GM23338 (cell line): ENCODE results near the gene CRABP1. TPM values are rescaled to one million over a fixed set of nuclear protein-coding genes. Genes with fewer than 3 reads are reported as not detected.

Experiments
- ATAC-seq: fragments of 200-7000 bp; cut with Tn5 transposase; 3 replicates; pipeline ENCODE4 v1.9.1; 2020
- DNase-seq: peaks from one replicate; pipeline ENCODE4 v3.0.0-alpha.2; 2015; ENCODE audit warnings: low spot score
- H2AFZ ChIP-seq: fragments of 200-600 bp; sonication (generic); 2 replicates; pipeline ENCODE4 v1.8.0; 2016; ENCODE audit warnings: antibody characterized with exemption, mild to moderate bottlenecking, moderate library complexity
- H3F3A ChIP-seq: fragments of 200-600 bp; sonication (generic); replicated peaks from 2 replicates; pipeline ENCODE4 v1.8.0; 2017; ENCODE audit warnings: antibody characterized with exemption, mixed run types, low read depth
- H3K27ac ChIP-seq: fragments of 200-600 bp; sonication (generic); 2 replicates; pipeline ENCODE4 v1.6.1; 2016; ENCODE audit warnings: low read depth
- H3K27me3 ChIP-seq: fragments of 200-600 bp; sonication (generic); 2 replicates; pipeline ENCODE4 v1.8.0; 2016; ENCODE audit warnings: mild to moderate bottlenecking, mixed run types, moderate library complexity; ENCODE audit not compliant: insufficient read depth
- H3K36me3 ChIP-seq: fragments of 200-600 bp; sonication (generic); 2 replicates; pipeline ENCODE4 v1.8.0; 2016; ENCODE audit warnings: mild to moderate bottlenecking; ENCODE audit not compliant: insufficient read depth
- H3K4me1 ChIP-seq: fragments of 200-600 bp; sonication (generic); 2 replicates; pipeline ENCODE4 v1.8.0; 2016; ENCODE audit warnings: mild to moderate bottlenecking, moderate library complexity; ENCODE audit not compliant: insufficient read depth
- H3K4me2 ChIP-seq: fragments of 200-600 bp; sonication (generic); 2 replicates; pipeline ENCODE4 v1.7.1; 2017; ENCODE audit warnings: mixed run types
- H3K4me3 ChIP-seq: fragments of 200-600 bp; sonication (generic); 2 replicates; pipeline ENCODE4 v1.6.1; 2016; ENCODE audit warnings: mixed run types
- H3K79me2 ChIP-seq: fragments of 200-600 bp; sonication (generic); replicated peaks from 2 replicates; pipeline ENCODE4 v1.8.0; 2017; ENCODE audit warnings: mild to moderate bottlenecking; ENCODE audit not compliant: insufficient read depth
- H3K9me2 ChIP-seq: fragments of 200-600 bp; sonication (generic); 2 replicates; pipeline ENCODE4 v1.8.0; 2017; ENCODE audit not compliant: insufficient read depth
- H4K20me1 ChIP-seq: fragments of 200-600 bp; sonication (generic); replicated peaks from 2 replicates; pipeline ENCODE4 v1.8.0; 2017; ENCODE audit warnings: mild to moderate bottlenecking; ENCODE audit not compliant: insufficient read depth
- H3K27ac Mint-ChIP-seq: 2 replicates; pipeline ENCODE4 v1.8.0; 2020; ENCODE audit warnings: inconsistent platforms, mild to moderate bottlenecking, moderate library complexity, mixed read lengths
- H3K27me3 Mint-ChIP-seq: 3 replicates; pipeline ENCODE4 v1.8.0; 2022; ENCODE audit warnings: low read depth, mild to moderate bottlenecking, moderate library complexity, mixed read lengths, inconsistent platforms; ENCODE audit not compliant: insufficient read depth, poor library complexity
- H3K36me3 Mint-ChIP-seq: 3 replicates; pipeline ENCODE4 v1.8.0; 2021; ENCODE audit warnings: low read depth, mild to moderate bottlenecking, inconsistent platforms, moderate library complexity, mixed read lengths
- H3K4me1 Mint-ChIP-seq: 3 replicates; pipeline ENCODE4 v1.8.0; 2020; ENCODE audit warnings: mild to moderate bottlenecking, inconsistent platforms, mixed read lengths
- H3K4me3 Mint-ChIP-seq: 3 replicates; pipeline ENCODE4 v1.8.0; 2021; ENCODE audit warnings: moderate library complexity, mild to moderate bottlenecking, inconsistent platforms, mixed read lengths
- H3K9me3 Mint-ChIP-seq: 3 replicates; pipeline ENCODE4 v1.8.0; 2020; ENCODE audit warnings: moderate library complexity, mild to moderate bottlenecking, inconsistent platforms, mixed read lengths
- ETS1 ChIP-seq: IDR thresholded peaks from 2 replicates; pipeline ENCODE4 v1.6.1; 2016; ENCODE audit warnings: antibody characterized with exemption
- EZH2 ChIP-seq: fragments of 200-600 bp; sonication (generic); IDR thresholded peaks from one replicate; pipeline ENCODE4 v1.8.0; 2017; ENCODE audit warnings: antibody characterized with exemption, mild to moderate bottlenecking, low read depth; ENCODE audit not compliant: unreplicated experiment
- NANOG ChIP-seq: IDR thresholded peaks from 2 replicates; pipeline ENCODE4 v1.6.1; 2016; ENCODE audit warnings: antibody characterized with exemption, borderline replicate concordance
- POLR2AphosphoS5 ChIP-seq: IDR thresholded peaks from 2 replicates; pipeline ENCODE4 v1.6.1; 2016; ENCODE audit warnings: antibody characterized with exemption, low read depth
- ZNF462 ChIP-seq: fragments of 250-450 bp; sonication (Bioruptor Pico); IDR thresholded peaks from 2 replicates; pipeline ENCODE4 v1.5.0; 2020; ENCODE audit warnings: mild to moderate bottlenecking, moderate library complexity
- polyA plus RNA-seq: library from polyadenylated mRNA; unstranded; fragments of >200 nt; fragmentation: Nextera tagmentation; extraction: Ambion mirVana; gene quantifications from 2 replicates; pipeline ENCODE4 v1.2.1, GENCODE V29; 2016
- total RNA-seq: library from RNA; depleted of rRNA; stranded (reverse); fragments of >200 nt; shearing (Covaris generic); gene quantifications from 2 replicates; pipeline ENCODE4 v1.2.3, GENCODE V29; 2014

The CRABP1 gene
- total and polyA plus RNA-seq, 2 experiments from 2014 or later, result 156 to 522 TPM

- no peak for TF ChIP-seq ZNF462 (CRISPR knock-in tag)
- TF ChIP-seq NANOG, result no peak
- no peak for TF ChIP-seq EZH2
Measured at GRCh38 chr15:78359041-78359808, 19.1 kb downstream of the CRABP1 start (continued).

GRCh38 chr15:78360367-78360801 lies 20.2 kb downstream of the CRABP1 start:
- no peaks in the 10 kb centered on the region for H3K36me3 Mint-ChIP-seq
- Histone ChIP-seq H3K9me2 (no peaks in the 10 kb centered on the region), H3F3A (no peaks in the 10 kb centered on the region), H2AFZ (0 out of 2 replicates have a peak overlapping the region, but pooled peaks have one; percentile 18), H3K79me2 (no peaks in the 10 kb centered on the region), H3K4me3 (no peak overlapping the region), H3K36me3 (no peaks in the 10 kb centered on the region), H3K4me2 (no peak overlapping the region), H4K20me1 (no peaks in the 10 kb centered on the region), H3K27me3 (no peaks in the 10 kb centered on the region), H3K4me1 (0 out of 2 replicates have a peak, but pooled peaks cover 2% of the 10 kb centered on the region), H3K27ac (no peak overlapping the region)
- peaks cover 6% of the 10 kb centered on the region for H3K27me3 Mint-ChIP-seq
- H3K4me3 Mint-ChIP-seq, result no peak overlapping the region
- DNase-seq, result peak; percentile 33
- TF ChIP-seq POLR2AphosphoS5 (no peak), ETS1 (no peak)
- peaks cover 15% of the 10 kb centered on the region for H3K4me1 Mint-ChIP-seq
- peak; percentile 55 for ATAC-seq
- no peak overlapping the region for H3K27ac Mint-ChIP-seq
- no peaks in the 10 kb centered on the region for H3K9me3 Mint-ChIP-seq
